GM18867 (cell line): Measurements from ENCODE around the gene TTC39B.

Source experiments
- ATAC-seq: cut with Tn5 transposase; IDR thresholded peaks from one replicate; pipeline ENCODE4 v1.9.1; 2021; ENCODE audit warnings: mild to moderate bottlenecking, moderate library complexity; ENCODE audit not compliant: unreplicated experiment

Gene TTC39B

DNA sequence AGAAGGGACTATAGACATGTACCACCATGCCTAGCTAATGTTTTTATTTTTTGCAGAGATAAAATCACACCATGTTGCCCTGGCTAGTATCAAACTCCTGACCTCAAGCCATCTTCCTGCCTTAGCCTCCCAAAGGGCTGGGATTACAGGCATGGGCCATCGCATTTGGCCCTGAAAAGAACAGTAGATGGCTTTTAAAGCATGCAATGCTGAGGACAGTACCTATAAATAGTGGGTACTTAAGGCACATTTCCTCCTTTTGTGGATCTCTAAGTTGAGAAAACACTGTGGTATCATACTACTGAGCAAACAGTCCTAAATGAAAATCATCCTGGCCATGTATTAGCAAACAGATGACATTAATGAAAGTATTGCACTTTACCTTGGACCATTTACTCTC lies 119.4 kb downstream of the TTC39B start:
- ATAC-seq: no peak

DNA sequence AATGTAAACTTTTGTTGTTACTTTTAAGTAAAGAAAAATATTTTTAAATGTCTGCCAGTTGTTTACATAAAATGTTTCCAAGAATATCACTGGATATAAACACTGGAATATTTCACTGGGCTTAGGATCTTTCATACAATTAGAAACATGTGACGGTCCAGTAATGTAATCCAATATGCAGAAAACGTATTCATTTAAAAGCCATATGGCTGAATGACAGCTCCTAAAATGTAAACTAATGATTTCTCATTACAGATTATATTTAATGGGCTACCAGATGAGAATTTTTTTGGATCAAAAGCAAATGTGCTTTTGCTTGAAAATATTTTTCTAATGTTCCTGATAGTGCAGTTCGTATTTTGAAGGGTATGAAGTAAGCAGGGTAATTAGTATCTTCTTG lies 124.3 kb downstream of the TTC39B start:
- ATAC-seq: no peak

DNA sequence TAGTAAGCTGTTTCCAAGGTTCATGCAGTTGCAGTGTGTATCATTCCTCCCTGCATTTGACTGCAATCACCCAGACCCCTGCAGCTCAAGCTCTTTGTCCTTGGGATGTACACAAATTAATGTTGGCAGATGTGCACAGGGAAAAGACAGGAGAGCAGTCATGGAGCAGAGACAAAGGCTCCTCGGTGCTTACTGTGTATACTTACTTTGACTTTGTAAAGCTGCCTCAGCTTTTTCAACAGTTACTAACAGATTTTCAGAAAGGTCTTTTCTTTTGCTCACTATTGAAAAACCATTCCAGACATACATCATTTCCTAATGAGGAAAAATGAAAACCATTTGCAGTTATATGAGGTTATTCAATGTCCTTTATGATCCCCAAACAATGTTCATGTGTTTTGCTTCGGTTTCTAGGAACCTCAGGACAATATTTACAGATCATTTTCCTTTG lies 124.9 kb downstream of the TTC39B start:
- ATAC-seq: no peak

DNA sequence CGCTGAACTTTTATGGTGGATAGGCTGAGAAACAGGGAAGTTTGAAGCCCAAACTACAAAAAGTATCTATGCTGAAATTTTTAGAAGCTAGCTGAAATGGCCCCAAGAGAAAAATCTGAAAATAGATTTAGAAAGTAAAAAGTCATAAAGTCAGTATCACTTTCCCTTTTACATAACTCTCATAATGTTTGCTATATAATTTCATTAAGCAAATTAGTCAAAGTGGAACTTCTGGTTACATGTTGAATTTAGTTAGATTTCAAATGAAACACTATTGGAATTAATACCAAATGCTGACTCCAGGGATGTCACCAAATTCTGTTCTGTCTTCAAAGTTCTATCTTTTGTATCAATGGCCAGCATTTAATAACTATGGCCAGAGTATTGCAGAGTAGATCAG lies 126.9 kb downstream of the TTC39B start:
- ATAC-seq: peak; percentile 51

DNA sequence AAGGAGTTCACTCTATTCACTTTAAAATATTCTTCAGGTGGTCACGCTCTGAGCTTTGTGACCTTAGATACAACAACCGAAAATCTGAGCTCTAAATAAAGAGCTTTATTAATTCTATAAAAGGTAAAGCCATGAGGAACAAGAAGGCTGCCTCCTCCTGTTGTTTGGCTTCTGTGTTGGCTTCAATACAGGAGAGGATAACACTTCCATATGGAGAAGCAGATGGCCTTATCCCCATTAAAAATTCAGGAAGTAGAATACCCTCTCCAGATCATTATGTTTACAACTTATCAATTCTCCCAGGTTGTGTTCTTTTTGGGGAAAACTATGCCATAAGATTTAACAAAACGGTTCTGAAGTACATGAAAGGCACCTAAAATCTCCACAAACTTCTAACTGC lies 128.4 kb downstream of the TTC39B start:
- ATAC-seq: no peak

DNA sequence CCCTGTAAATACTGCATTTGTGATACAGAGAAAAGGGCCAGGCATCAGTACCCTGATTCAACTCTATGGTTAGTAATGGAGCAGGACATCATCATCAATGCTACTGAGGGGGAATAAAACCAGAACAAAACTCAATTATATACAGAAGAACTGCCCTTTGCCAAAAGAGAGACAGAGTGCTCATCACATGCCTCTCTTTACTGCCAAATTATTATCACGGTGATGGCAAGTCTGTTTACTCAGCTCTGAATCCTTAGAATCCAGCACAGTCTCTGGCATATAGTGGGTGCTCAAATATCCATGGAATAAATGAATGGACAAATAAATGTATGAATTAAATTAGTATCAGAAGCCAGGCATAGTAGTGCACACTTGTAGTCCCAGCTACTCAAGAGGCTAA lies 130.2 kb downstream of the TTC39B start:
- no peak for ATAC-seq

DNA sequence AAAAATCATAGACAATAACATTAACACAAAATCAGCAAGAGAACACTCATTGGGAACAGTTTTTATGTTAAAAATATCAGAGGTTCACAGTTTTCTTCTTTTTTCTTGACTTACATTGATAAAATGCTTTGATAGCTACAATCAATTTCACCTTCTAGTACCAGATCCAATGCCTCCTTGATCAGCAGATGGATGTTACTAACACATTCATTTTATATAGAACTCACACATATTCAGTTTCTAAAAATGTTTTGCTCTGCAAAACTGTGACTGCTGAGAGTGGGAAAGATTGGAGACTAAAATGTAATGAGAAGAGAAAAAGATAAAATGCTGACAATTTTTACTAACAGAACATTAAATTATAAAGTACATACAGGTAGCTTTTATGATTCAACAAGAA lies 143.1 kb downstream of the TTC39B start:
- no peak for ATAC-seq

DNA sequence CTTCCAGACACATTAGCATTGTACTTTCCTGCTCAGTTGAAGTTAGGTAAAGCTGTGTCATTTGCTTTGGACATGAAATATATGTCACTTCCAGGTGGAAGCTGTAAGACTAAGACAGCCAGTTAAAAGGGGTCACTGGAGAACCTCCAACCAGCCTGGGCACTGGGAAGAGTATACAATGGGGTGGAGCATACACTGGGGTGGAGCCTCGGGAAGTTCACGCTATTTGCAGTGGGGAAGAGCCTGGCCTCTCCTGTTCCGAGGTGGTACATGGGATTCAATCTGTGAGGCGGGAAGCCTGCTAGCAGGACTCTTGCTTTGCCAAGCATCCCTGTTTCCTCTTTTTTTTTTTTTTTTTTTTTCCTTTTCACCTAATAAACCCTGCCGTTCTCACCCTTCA lies 145.3 kb downstream of the TTC39B start:
- ATAC-seq: no peak

DNA sequence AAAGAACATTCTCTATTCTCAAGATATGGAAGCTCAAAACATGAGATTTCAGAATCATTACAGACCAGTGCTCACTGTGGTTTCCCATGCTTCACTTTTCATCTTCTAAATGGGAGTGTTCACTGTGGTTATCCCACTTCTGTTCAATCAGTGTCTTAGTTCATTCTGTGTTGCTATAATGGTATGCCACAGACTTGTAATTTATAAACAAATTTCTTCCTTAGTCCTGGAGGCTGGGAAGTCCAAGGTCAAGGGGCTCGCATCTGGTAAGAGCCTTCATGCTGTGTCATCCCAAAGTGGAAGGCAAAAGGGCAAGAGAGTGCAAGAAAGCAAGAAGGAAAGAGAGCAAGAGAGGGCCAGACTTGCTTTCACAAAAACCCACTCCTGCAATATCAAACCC lies 146.3 kb downstream of the TTC39B start:
- ATAC-seq: no peak

DNA sequence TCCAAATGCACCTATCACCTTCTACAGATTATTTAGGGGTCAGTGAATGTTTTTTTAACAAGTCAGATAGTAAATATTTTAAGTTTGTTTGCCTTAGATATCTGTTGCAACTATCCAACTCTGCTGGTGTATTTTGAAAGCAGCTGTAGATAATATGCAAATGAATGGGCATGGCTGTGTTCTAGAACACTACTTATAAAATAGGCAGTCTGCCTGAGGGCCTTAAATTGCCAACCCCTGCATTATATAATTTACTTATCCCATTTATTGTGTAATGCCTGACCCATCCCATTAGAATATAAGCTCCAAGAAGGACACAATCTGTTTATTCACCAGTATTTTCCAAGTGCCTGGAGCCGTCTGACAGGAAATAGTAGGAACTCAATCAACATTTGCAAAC lies 149.0 kb downstream of the TTC39B start:
- no peak for ATAC-seq

DNA sequence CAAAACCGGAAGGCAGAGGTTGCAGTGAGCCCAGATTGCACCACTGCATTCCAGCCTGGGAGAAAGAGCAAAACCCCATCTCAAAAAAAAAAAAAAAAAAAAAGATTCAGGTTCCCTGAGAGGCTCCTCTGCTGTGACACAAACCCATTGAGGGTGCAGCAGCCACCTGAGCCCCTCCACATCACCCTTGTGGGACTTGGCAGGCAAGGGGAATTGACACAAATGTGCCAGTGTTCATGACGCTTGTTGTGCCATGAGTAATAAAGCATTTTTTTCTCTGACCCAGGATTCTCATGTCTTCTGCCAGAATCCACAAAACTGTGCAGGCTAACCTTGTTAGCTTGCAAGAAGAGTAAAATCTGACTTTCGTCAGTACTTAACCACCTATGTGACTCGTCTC lies 149.6 kb downstream of the TTC39B start:
- ATAC-seq: no peak

DNA sequence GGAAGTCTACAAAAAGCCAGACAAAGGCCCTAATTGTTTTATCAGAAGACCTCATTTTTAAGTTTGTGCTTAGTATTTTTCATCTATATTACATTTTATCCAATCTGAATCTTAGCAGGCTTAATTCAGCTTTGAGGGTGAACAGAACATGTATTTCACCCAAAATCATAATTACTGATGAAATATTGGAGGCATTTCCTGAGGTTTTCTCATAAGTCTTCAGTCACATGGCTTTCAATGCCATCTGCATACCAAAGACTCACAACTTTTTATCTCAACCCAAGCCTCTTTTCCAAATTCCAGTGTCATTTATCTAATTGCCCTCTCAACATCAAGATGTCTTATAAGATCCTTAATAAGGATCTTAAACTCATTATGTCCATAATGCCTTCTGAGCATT lies 150.8 kb downstream of the TTC39B start:
- no peak for ATAC-seq

DNA sequence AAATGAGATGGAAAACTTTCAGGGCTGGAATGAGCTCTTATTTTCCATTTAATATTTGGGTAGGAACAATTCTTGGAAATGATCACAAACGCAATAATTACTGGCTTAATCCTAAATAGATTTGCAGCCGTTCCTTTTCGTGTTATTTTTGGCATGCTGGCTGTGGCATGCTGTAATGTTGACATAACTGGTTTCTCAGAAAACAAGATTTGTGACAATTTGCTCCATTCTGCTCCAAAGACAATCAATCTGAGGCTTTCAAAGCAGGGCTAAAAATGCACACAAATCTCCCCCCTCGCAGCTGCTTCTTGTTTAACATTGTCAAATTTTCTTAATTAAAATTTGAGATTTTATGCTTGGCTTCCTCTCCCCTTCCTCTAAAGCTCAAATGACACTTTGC lies 151.2 kb downstream of the TTC39B start:
- ATAC-seq: no peak

DNA sequence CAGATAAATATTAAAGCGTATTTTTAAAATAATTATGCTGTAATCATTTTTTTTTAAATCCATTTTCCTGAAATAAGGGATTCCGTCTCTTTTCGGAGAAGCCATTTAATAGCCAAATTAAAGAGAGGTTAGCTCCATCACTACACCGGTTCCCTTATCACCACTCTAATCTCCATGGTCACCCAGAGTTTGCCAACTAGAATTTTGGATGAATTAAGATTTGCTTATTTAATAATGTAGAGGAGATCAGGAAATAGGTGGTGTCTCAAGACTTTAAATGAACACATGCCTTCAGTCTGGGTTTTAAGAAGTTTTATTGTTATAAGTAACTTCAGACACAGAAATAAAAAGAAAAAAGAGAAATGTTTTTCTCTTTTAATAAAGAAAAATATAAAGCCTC lies 151.7 kb downstream of the TTC39B start:
- no peak for ATAC-seq

DNA sequence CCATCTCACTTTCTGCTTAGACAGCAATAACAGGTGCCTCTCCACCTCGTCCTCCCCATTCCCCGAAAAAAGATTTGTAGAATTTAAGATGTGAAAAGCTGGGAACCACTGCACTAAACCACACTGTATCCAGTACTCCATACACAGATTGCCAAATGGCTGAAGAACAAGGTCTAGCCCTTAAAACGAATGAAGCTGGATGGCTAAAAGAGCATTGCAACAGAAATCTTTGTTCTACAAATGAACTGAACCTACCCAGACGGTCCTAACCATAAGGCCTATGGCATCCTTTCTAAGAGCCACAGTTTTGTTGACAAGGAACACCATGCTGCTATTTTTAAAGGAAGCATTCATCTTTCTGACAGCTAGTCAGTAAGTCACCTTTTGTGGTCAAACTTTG lies 152.3 kb downstream of the TTC39B start:
- no peak for ATAC-seq

DNA sequence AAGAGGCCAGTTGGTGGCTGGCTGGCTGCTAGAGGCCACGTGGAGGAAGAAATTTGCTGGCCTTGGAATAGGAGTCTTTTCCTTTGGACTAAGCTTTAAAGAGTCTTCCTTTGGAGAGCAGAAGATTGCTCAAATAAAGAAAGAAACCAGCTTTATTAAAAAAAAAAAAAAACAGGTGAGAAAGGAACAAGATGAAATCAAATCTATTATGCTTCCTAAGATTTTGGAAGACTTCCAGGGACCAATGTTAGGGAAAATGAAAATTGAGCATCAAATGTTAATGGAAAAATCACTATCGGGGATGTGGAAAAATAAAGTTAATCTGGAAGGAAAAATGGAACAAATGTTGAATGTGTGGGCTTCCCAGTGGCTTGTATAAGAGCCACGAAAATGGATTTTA lies 153.1 kb downstream of the TTC39B start:
- no peak for ATAC-seq

DNA sequence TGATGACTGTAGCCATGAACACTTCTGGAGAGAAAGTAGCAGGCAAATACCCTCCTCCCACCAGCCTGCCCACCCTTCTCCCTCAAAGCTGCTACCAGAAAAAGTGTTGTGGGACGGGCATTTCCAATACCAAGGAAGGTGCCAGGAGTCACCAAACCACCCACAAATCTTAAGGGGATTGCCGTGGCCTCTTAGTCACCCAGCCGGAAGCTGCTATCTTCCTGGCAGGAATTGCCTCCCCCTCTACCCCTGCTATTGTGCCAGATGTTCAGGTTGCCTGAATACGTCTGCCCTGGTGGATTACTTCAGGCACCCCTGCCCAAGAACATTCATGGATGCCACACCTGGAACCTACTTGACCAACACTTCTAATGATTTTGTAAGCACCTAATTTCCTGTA lies 156.1 kb downstream of the TTC39B start:
- ATAC-seq: no peak

DNA sequence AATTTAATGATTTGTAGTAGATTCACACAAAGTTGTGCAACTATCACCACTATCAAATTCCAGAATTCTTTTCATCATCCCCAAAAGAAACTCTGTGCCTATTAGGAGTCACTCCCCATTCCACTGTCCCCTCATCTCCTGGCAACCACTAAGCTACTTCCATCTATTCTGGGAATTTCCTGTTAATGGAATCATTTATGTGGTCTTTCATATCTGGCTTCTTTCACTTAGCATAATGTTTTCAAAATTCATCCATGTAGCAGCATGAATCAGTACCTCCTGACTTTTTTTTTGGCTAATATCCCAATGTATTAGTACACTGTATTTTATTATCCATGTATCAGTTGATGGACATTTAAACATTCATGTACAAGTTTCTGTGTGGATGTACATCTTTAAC lies 157.6 kb downstream of the TTC39B start:
- no peak for ATAC-seq

DNA sequence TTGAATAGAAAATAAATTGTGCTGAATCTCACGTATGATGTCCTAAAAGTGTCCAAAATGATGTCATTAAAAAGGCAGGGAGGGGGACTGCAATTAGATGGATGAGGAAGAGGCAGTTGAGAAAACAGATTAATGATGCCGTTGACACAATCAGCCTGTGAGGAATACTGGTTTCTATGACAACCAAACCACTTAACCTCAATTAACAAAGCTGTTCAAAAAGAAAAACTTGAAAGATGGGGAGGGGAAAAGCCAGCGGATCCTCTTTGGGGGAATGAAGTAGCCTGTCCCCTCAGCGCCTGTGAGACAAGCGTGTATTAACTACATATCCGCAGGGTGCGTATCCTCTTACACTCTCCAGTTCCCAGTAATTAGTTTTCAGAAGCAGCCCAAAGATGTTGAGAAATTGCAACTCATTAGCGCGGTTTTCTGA lies 160.7 kb downstream of the TTC39B start:
- no peak for ATAC-seq

DNA sequence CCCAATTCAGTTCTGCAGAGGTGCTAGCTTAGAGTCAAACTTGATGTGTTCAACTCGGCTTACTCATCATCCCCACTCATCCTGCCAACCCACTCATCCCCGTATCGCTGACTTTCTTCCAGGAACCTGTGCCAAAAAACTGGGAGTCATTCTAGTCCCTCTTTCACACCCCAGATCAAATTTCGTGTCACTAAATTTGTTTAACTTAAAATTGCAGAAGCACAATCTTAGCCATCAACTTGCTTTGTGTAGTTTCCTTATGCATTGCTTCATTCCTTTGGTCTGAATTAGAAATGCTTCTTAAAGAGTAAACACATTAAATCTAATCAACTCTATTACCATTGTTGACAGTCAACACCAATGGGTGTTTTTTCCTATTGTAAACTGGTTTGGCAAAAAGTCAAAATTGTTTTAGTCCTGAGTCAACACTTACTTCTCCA lies 162.4 kb downstream of the TTC39B start:
- no peak for ATAC-seq

DNA sequence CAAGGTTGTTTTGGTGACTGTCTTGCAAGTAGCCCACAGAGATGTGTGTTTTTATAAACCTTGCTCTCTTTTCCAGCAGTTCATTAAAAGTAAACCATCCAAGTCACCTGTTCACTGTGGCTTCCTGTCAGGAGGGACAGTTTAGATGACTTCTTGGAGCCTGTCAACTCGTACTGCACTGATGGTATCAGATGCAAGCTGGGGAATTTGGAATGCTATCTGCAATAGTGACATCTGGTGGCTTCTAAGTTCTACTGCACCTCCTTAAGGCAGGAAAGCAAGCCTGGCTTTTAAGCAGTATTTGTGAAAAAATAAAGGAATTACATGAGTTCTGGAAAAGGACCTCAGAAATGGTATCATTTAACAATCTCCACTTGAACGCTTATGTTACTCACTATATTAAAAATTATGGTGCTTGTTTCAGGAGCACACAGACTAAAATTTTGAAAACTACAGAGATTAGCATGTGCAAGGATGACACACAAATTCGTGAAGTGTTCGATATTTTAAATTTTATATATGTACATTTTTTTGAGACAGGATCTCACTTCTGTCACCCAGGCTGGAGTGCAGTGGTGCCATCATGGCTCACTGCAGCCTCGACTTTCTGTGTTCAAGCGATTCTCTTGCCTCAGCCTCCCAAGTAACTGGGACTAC lies 164.0 kb downstream of the TTC39B start:
- peak; percentile 98 for ATAC-seq

DNA sequence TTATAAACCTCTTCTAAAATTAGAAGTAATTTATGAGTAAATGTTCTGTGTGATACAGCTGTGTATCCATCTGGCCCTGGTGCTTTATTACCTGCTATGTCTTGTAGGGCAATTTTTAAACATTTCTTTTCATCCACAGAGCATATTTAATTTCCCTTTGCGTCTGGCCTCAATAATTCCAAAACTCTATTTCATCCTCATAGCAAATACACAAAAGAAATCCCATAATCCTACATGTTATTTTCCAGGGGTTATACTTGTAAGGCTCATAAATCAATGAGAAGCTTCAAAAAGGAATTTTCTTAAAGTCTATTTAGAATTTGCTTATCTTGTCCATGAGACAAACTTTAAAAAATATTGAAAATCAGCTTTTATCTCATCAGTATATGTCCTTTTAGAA lies 167.0 kb downstream of the TTC39B start:
- ATAC-seq: no peak

DNA sequence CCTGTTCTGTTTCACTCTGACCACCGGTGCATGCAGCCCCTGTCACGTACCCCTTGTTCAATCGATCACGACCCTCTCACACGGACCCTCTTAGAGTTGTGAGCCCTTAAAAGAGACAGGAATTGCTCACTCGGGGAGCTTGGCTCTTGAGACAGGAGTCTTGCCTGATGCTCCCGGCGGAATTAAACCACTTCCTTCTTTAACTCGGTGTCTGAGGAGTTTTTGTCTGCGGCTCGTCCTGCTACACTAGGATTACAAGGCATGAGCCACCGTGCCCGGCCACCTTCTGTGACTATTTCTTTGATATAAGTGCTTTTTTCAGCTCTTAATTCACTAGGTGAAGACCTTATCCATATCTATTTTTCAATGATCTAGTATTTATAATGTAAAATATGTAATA lies 167.5 kb downstream of the TTC39B start:
- ATAC-seq: no peak

DNA sequence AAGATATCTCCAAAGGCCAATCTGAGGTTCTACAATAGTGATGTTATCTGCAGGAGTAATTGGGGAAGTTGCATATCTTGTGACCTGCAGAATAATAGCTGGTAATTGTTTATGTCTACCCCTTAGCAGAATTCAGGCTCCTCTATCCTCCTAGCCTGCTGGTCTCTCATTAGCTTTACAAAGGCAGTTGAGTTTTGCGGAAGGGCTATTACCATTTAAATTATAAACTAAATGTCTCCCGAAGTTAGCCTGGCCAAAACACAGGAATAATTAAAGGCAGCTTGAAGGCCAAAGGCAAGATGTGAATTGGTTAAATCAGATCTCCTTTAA lies 168.7 kb downstream of the TTC39B start:
- ATAC-seq: no peak
